ENCODE measurements around the gene MATN3. TPM values are rescaled to one million over a fixed set of nuclear protein-coding genes. Genes with fewer than 3 reads are reported as not detected.

The MATN3 gene
- total and polyA plus RNA-seq, 9 of the 15 experiments (the other 6 are each of a cell fraction or from before 2014, with no cell fraction given): not detected

GRCh38 chr2:19989667-19990415 lies 22.6 kb downstream of the MATN3 start, which contains the start of gene WDR35 (continued):
- TF ChIP-seq ID3 (CRISPR knock-in tag; IDR thresholded peaks at IDR 0.05) (no peak), ID3 (tag; IDR thresholded peaks at IDR 0.05) (no peak), POLR2B (IDR thresholded peaks at IDR 0.05; ENCODE audit: low read depth, partially characterized antibody) (no peak), TFAP4 (CRISPR knock-in tag; IDR thresholded peaks at IDR 0.05; ENCODE audit: borderline replicate concordance) (peak; percentile 44; the same call in 1 of the 2 replicates), ZNF212 (CRISPR knock-in tag; IDR thresholded peaks at IDR 0.05) (no peak), SMARCE1 (IDR thresholded peaks at IDR 0.05) (no peak), HDGF (IDR thresholded peaks at IDR 0.05) (no peak), GABPB1 (CRISPR knock-in tag; IDR thresholded peaks at IDR 0.05) (peak; percentile 84), ZBTB17 (CRISPR knock-in tag; IDR thresholded peaks at IDR 0.05) (no peak), ESRRB (CRISPR knock-in tag; IDR thresholded peaks at IDR 0.05; ENCODE audit: borderline replicate concordance) (no peak), BMI1 (IDR thresholded peaks at IDR 0.05; ENCODE audit: low read length) (peak; percentile 78; the same call in 1 of the 2 replicates), CAMTA2 (CRISPR knock-in tag; conservative IDR thresholded peaks at IDR 0.05) (no peak), ELF1 (tag; IDR thresholded peaks at IDR 0.05) (peak; percentile 69), TRIM24 (IDR thresholded peaks at IDR 0.05) (no peak), HIVEP1 (CRISPR knock-in tag; IDR thresholded peaks at IDR 0.05) (no peak), NONO (IDR thresholded peaks at IDR 0.05; ENCODE audit: low read depth in 2 of 2, low read length in 1 of 2) (no peak), ZNF232 (CRISPR knock-in tag; IDR thresholded peaks at IDR 0.05) (no peak), NRF1 (conservative IDR thresholded peaks at IDR 0.05 in 1 of 2, IDR thresholded peaks at IDR 0.05 in 1 of 2) (peak; percentile 86 to 88), ILK (tag; IDR thresholded peaks at IDR 0.05; ENCODE audit: borderline replicate concordance, low read depth) (no peak), ZBTB5 (IDR thresholded peaks at IDR 0.05) (no peak), ZNF609 (CRISPR knock-in tag; IDR thresholded peaks at IDR 0.05; ENCODE audit: borderline replicate concordance) (no peak), ZNF695 (CRISPR knock-in tag; IDR thresholded peaks at IDR 0.05) (no peak)

Measured in K562 (cell line).